Spleen (tissue), 7 donors: ENCODE data around the gene DICER1.

ENCODE experiments used
- POLR2AphosphoS5 ChIP-seq, 3 donors: sonication (generic); formaldehyde crosslinking; IDR thresholded peaks; one replicate each; pipeline ENCODE4 v1.5.1; 2017; ENCODE audit warnings: antibody characterized with exemption in 3 of 3
- TF ChIP-seq, protein P1 (sequence below), 11 experiments: fragments of 200-600 bp in 7 of 11; fragments of 450-650 bp in 4 of 11; sonication (generic) in 4 of 11; IDR thresholded peaks in 8 of 11; conservative IDR thresholded peaks in 3 of 11; 1 replicate in 7 of 11; 2 replicates in 4 of 11; pipeline versions ENCODE4 v1.4.0 to v1.8.0; 2016 to 2021; ENCODE audit warnings: antibody characterized with exemption in 11 of 11, inconsistent platforms in 4 of 11, mild to moderate bottlenecking in 1 of 11
- donor health status: DM: no; HTN: no; CAD: no; lungs with moderate emphysema.
- donor health status: DM: no; HTN: no; CAD: no.
- donor health status: DM: no; HTN: no; CAD: no.

DNA sequence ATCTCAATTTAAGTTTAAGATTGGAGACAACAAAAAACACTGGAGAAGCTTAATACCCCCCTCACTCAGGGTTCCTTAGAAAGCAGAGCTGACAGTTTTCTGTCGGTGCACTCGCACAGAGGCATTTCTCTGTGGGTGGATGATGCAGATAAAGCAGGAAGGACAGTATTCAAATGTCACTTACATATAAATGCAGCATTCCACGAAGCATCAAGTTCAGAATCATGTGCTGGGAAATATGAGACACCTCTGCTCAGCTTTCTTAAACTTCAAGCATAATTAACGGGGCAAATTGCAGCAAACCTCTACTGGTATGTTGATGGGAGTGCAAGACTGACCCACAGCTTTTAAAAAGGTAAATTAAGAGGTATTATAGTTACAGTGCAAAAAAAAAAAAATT, 68.7 kb downstream of the DICER1 start:
- TF ChIP-seq, protein P1, sequence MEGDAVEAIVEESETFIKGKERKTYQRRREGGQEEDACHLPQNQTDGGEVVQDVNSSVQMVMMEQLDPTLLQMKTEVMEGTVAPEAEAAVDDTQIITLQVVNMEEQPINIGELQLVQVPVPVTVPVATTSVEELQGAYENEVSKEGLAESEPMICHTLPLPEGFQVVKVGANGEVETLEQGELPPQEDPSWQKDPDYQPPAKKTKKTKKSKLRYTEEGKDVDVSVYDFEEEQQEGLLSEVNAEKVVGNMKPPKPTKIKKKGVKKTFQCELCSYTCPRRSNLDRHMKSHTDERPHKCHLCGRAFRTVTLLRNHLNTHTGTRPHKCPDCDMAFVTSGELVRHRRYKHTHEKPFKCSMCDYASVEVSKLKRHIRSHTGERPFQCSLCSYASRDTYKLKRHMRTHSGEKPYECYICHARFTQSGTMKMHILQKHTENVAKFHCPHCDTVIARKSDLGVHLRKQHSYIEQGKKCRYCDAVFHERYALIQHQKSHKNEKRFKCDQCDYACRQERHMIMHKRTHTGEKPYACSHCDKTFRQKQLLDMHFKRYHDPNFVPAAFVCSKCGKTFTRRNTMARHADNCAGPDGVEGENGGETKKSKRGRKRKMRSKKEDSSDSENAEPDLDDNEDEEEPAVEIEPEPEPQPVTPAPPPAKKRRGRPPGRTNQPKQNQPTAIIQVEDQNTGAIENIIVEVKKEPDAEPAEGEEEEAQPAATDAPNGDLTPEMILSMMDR (IDR thresholded peaks at IDR 0.05 in 8 of 11, conservative IDR thresholded peaks at IDR 0.05 in 3 of 11) = no peak
- no peak for TF ChIP-seq POLR2AphosphoS5 (IDR thresholded peaks at IDR 0.05)
